Activated CD4-positive, alpha-beta T cell treated with anti-CD3 and anti-CD28 coated beads, Interleukin-10, Interleukin-2, amounts not matched to agents 100 ng/mL and 50 ng/mL, durations not matched to agents 16 hours and 8 hours (primary cell): Measurements from ENCODE around the gene MOB3B.
A peak's percentile ranks its signal among the peaks of the same experiment; 100 is the strongest.

ENCODE experiments used
- DNase-seq: peaks from one replicate; pipeline ENCODE4 v3.0.0-alpha.2; 2020

The MOB3B gene

DNA sequence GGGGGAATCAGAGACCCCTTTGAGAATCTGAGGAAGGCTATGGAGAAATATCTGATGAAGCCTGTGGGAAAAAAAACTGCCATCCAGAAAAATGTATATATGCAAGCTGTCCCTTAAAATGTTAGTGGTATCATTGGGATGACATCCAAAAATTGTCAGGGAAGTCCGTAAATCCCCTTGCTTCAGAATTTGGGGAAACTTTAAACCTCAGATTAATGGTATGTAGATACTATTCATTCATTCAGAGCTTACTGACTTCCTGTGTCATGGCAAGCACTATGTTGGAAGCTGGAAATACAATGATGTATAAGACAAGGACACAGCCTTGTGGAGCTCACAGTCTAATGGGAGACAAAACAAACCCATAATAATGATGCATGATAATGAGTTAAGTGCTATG, 10.9 kb upstream of the MOB3B start:
- DNase-seq, result no peak

DNA sequence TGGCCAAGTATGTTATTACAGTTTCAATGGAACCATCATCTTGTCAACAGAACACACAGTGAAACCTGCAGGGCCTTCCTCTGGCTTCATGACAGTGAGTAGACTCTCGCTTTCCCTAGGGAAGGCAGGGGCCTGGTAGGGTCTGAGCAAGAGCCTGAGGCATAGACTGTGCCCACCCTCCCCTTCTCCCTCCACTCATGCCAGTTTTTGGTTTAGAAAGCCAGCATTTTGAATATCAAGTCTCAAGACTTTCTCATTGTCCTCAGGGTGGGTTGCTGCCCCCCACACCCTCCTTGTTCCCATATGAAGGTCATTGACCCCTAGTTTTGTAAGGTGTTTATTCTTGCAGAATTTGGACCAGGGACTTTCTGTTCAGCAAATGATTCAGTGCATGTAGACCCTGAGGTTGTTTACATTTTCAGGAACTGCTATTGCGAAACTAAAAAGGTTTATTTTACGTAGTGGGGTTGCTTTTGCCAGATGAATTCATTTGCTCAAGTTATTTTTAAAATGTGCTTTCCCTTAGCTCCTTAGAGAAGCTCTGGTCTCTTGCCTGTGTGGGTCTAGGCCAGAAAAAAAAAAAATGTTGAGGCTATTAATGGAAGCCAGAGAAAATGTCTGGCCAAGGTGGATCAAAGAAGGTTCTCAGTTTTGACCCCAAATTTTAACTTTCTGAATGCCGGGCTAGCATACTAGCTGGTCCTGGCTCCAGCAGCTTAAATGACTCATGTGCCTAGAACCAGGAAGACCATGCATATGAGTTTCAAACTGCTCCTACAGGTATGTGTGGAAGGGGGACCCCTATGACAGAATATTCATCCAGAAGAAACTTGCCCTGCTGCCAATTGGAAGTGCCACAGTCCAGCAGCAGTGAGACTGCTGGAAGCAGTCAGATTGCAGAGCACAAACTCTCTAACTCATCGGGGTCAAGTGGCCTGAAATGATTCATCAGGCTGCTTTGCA, 10.1 kb upstream of the MOB3B start:
- DNase-seq, result no peak

GRCh38 chr9:27538647-27539046, 9.0 kb upstream of the MOB3B start:
- no peak for DNase-seq

DNA sequence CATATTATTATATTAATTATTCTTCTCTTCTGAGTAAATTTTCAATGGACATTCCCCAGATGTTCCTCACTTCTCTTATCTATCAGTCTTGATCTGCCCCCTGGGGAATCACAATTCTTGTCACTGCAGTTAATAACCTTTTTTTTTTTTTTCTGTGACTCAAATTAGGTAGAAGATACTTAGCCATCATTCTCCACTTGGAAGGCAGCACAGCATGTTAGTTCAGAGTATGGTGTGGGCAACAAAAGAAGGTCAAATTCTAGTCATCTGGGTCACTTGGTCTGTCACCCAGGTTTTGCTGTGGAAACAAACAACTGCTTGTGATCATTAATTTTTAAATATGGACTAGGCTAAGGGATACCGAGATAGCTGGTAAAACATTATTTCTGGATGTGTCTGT, 8.1 kb upstream of the MOB3B start:
- DNase-seq, result no peak

DNA sequence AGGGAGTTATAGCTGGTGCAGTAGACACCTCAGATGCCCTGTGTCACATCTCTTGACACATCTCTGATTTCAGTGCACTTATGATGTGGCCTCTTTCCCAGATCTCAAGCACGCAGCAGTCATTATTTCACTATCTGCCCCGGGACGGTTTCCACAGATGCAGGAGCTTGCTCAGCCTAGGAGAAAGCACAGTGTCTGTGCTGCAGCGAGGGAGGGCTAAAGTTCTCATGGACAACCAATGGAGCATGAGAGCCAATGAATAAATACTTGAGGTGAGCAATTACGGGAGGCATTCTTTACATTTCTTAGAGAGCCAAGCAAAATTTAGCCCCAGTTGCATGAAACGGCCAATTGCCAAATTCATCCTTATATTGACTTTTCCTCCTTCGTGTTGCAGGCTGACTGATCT, 7.4 kb upstream of the MOB3B start:
- DNase-seq, result no peak

GRCh38 chr9:27536168-27536567, 6.6 kb upstream of the MOB3B start:
- DNase-seq, result no peak

DNA sequence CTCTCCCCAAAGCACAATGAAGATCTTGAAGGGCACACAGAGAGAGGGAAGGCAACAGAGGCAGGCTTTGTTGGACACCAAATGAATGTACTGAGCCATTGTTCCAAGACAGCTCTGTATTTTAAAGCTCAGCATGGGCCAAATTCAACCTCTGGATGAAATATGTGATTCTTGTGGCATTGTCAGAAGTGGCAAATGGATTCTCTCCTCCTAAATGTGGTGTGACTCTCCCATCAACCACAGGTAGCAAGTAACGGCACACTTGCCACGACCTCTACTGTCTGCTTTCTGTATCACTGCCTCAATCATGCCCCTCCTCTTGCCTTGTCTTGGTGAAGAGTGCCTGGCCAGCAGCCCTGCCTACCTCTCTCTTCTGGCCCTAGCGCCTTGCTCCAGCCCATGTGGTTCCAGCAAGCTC, 6.1 kb upstream of the MOB3B start:
- DNase-seq, result peak; percentile 11

DNA sequence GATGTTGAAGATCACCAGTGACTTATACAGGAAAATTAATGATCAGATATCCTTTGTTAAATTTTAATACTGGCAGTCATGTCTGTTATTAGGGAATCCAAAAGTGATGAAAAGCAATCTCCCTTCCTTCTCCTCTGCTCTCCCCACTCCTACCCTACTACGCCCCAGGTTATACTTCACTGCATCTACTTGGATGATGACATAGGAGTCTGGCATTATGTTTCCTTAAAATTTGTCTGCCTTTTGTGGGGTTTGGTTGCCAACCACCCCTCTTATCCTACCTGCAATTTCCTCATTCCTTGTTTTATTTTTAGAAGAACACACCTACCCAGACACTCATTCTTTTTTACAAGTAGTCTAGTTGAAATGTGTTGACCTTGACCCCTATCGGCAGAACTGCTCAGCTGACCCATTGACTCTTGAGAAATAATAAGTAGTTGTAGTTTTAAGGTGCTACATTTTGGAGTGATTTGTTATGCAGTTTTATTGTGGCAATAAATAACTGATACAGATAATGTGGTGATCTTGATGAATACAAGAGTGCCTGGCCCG, 5.1 kb upstream of the MOB3B start:
- no peak for DNase-seq

GRCh38 chr9:27534131-27534530, 4.5 kb upstream of the MOB3B start:
- no peak for DNase-seq

- DNase-seq, result no peak
Measured at GRCh38 chr9:27533311-27533710, 3.7 kb upstream of the MOB3B start.

- no peak for DNase-seq
Measured at GRCh38 chr9:27532046-27532445, 2.4 kb upstream of the MOB3B start.

DNA sequence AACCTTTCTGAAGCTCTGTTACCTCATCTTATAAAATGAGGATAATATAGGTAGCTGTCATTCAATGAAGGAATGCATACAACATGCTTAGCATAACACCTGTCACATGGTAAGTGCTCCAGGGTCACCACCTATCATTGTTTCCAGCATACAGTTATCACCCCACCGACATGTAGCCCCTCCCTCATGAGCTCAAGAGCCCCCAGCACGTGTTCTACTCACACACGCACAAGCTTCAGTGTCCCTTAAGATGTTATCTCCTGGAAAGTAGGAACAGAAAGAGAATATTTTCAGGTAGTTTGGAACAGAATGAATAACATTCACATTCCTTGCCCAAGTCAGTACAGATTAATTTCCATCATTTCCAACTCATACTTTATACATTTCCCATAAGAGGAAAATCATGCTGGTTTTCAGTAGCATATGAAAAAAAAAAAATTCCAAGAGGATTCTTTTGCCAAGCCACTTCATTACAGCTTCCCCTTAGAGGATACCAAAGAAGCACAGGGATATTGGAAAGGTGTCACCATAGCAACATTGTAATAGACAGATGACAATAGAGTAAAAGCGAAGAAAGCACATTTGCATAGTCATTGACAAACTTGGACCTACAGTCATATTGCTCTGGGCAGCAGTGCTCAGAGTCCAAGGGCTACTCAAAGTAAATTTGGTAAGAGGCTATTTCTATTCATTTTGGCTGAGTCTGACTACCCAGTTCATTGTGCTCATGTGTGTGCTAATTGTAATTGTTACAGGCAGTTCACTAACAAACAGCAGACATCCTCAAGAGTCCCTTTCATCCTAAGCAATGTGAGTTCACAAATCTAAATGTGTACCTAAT, 1.5 kb upstream of the MOB3B start:
- DNase-seq, result no peak

DNA sequence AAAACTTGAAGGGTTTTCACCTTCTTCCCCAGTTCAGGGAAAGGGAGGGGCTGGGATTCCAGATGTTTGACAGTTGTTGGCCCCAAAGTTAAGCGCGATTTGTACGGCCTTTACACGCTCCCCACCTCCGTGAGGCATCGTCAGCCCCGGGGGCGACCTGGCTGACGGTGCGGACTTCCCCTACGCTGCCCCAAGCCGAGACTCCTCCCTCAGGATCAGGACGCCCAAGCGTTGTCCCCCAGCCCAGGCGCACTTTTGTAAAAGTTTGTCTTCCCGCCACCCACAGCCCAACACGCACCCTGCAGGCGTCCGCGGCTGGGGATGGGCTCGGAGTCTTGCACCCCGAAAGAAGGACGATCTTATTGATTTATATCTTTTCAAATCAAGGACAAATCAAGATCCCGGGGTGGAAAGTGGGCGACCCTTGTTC, 713 bp downstream of the MOB3B start:
- DNase-seq, result peak; percentile 40

- peak; percentile 70 for DNase-seq
Measured at GRCh38 chr9:27528076-27528885, 1.3 kb downstream of the MOB3B start.

DNA sequence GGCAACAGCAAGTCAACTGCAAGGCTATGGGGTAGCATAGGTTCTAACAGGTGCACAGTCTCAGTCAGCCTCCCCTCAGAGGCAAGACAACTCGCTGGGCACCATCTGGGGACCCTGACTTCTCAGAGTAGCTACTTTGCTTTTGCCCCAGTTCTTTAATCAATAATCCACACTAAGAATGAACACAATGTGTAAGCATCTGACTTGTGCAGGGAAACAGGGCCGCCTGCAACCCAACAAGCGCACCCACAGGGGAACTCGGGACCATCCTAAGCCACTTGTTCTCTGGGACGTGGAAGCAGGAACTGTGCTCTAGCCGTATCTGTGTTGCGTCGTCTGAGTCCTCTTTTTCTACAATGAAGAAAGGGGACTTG, 1.9 kb downstream of the MOB3B start:
- no peak for DNase-seq

GRCh38 chr9:27524236-27524635, 5.4 kb downstream of the MOB3B start, which contains the start of gene IFNK:
TSS of gene IFNK (plus strand) at chr9:27524290. CDS start at chr9:27524337, 47 bp downstream.
- peak; percentile 14 for DNase-seq

DNA sequence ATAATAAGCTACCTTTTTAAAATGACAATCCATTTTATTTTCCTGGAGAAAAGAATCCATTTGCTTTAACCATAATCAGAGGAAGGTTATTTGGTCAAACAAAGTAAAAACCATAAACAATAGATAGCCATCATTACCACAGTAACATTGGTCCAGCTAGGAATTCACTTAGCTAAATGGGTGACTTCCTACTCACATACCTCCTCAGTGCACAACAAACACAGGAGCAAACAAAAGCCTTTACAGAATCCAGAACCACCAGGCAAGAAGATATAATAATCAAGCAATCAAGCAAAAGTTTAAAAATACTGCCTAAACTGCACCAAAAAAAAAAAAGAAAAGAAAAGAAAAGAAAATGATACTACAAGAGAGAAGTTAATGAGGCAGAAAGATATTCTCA, 6.5 kb downstream of the MOB3B start:
- no peak for DNase-seq

- DNase-seq, result no peak
Measured at GRCh38 chr9:27520986-27521385, 8.6 kb downstream of the MOB3B start.

DNA sequence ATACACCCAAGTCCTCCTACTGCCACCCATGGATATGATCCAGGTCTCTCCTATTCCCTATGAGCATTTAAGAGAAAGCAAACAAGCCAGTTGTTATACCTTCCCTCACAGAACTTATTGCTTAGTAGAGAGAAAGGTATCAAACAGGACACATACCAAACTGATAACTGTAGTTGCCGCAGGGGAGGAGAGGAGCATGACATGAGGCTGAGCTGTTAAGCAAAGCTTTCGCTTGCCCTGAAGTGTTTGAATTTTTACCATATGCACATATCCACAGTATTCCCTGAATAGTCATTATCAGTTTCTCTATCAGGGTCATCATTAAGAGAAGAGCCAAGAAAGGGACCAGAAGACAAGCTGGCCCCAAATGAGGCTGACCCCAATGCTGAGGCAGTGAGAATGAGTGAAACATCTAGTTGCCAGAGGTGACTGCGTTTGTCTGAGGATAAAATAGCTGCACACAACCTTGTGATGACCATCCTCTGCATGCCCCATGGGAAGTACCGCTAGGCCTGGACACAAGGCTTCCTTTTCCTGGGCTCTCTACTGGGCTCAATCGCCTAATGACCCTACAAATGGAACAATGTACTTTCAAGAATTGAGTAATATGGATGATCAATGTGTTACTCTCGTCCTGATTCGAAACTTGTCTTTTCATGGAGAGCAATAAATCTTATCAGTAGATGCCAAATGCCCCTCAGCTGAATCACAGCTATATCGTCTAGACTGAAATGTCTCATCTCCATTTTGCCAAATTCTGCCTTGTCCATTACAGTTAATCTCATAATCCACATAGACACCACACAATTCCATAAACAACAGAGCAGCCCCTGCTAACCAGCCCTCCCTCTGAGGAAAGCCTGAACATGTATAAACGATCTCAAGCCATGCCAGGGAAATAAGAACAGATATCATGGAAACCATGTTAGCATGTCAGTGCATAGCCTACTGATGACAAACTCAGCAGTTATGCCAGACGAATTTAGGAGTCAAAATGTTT, 9.8 kb downstream of the MOB3B start:
- no peak for DNase-seq

DNA sequence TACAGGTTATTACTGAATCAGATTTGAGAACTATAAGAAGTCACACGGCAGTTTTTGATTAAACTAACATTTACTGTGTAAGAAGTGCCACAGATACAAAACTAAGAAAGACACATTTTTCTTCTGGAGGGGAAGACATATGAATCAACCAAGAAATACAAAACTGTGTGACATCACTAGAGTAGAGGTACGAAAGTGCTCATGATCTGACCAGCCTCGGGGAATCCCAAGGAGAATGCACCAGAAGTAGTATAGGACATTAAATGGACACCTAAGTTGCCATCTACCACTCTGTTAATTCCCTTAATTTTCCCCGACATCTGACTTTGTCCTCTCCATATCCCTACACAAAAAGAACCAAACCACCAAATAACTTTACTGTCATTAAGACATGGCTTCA, 10.8 kb downstream of the MOB3B start:
- no peak for DNase-seq

GRCh38 chr9:27518006-27518405, 11.6 kb downstream of the MOB3B start:
- DNase-seq, result no peak
